Fibroblast of skin of back (primary cell): Measurements from ENCODE around the gene TSSK2. TPM values are rescaled to one million over a fixed set of nuclear protein-coding genes. Genes with fewer than 3 reads are reported as not detected.
A peak's percentile ranks its signal among the peaks of the same experiment; 100 is the strongest.
"Not testable (repeated sequence)": the region's sequence is repeated elsewhere in the genome, so short reads cannot be mapped to it uniquely, and the experiment has no call there.

Experiments
- DNase-seq: peaks from one replicate; pipeline ENCODE4 v3.0.0-alpha.2; 2013
- polyA plus RNA-seq, 2 experiments: library from polyadenylated mRNA; unstranded; fragments of 120-200 nt; gene quantifications; one replicate each; pipeline ENCODE4 v1.2.1, GENCODE V29; 2013; ENCODE audit not compliant: insufficient read length in 2 of 2

The TSSK2 gene
- polyA plus RNA-seq (2013, experiment 1 of 2; ENCODE audit: insufficient read length) = 0.23 TPM
- polyA plus RNA-seq (2013, experiment 2 of 2; ENCODE audit: insufficient read length) = not detected

- DNase-seq = no peak
These were observed at the start of gene TSSK2 for GRCh38 chr22:19130959-19131684. Gene TSSK2, plus strand, starts transcription at chr22:19131308. Its CDS starts 92 bp downstream, at chr22:19131400.

GRCh38 chr22:19081351-19081750, 49.8 kb upstream of the TSSK2 start:
- DNase-seq = peak; percentile 4

- no peak for DNase-seq
These were observed 49.0 kb upstream of the TSSK2 start for GRCh38 chr22:19082101-19082500.

GRCh38 chr22:19082793-19083192, 48.3 kb upstream of the TSSK2 start:
- DNase-seq = no peak

- not testable (repeated sequence) for DNase-seq
These were observed 47.0 kb upstream of the TSSK2 start for GRCh38 chr22:19084126-19084525.

GRCh38 chr22:19084586-19084985, 46.5 kb upstream of the TSSK2 start:
- DNase-seq = not testable (repeated sequence)

- DNase-seq = peak; percentile 14
These were observed 45.8 kb upstream of the TSSK2 start for GRCh38 chr22:19085233-19085718.

GRCh38 chr22:19086417-19086816, 44.7 kb upstream of the TSSK2 start:
- no peak for DNase-seq

GRCh38 chr22:19086896-19087295, 44.2 kb upstream of the TSSK2 start:
- DNase-seq = peak; percentile 42

- no peak for DNase-seq
These were observed 42.1 kb upstream of the TSSK2 start for GRCh38 chr22:19088866-19089595.

- DNase-seq = no peak
These were observed 40.9 kb upstream of the TSSK2 start for GRCh38 chr22:19090183-19090582.

- no peak for DNase-seq
These were observed 40.5 kb upstream of the TSSK2 start for GRCh38 chr22:19090586-19091127.

- no peak for DNase-seq
These were observed 38.4 kb upstream of the TSSK2 start for GRCh38 chr22:19092725-19093124.

- DNase-seq = no peak
These were observed 36.6 kb upstream of the TSSK2 start for GRCh38 chr22:19094393-19094997.

- DNase-seq = no peak
These were observed 34.6 kb upstream of the TSSK2 start for GRCh38 chr22:19096555-19096954.

GRCh38 chr22:19097518-19097917, 33.6 kb upstream of the TSSK2 start:
- DNase-seq = no peak

- no peak for DNase-seq
These were observed 33.0 kb upstream of the TSSK2 start for GRCh38 chr22:19098157-19098556.

GRCh38 chr22:19103880-19104821, 27.0 kb upstream of the TSSK2 start:
- peak; percentile 15 for DNase-seq

- no peak for DNase-seq
These were observed 25.7 kb upstream of the TSSK2 start for GRCh38 chr22:19105456-19105855.

- no peak for DNase-seq
These were observed 25.0 kb upstream of the TSSK2 start for GRCh38 chr22:19105867-19106802.
